HG03439 (cell line): Measurements from ENCODE around the gene PLA1A.
"Not testable (repeated sequence)": the region's sequence is repeated elsewhere in the genome, so short reads cannot be mapped to it uniquely, and the experiment has no call there.

Experiments used
- ATAC-seq: cut with Tn5 transposase; IDR thresholded peaks from one replicate; pipeline ENCODE4 v1.9.1; 2021; ENCODE audit warnings: mild to moderate bottlenecking, moderate library complexity; ENCODE audit not compliant: unreplicated experiment

The PLA1A gene

GRCh38 chr3:119575507-119575906, 22.2 kb upstream of the PLA1A start:
- ATAC-seq = no peak

DNA sequence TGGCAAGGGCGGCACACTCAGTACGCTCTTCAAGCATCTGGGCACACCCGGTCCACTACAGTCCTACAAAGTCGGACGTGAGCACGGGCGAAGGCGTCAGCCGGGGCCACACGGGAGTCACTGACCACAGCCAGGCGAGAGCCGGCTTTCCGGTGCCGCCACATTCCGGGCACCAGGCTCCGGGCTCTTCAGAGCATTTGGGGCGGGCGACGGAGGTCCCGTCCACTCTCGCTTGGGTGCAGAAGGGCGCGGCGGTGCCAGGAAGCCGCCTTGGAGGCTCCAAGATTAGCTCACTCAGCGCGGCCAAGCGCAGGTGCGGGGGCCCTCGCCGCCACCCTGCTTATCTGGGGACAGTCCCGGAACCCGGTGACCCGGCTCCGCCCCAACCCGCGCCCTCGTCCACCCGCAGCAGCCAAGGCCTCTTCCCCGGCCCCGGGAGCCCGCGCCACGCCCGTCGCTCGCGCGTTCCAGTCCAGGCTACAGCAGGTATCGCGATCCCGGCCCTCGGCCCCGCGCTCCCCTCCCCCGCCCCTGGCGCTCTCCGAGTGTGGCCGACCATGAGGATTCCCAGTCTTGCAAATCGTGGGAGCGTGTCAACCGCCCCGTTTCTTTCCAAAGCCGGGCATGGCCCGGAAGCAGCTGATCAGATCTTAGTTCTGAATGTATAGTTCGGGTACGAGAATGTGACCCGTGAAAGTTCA, 18.2 kb upstream of the PLA1A start, which contains the start of gene ADPRH:
Gene ADPRH (plus strand): TSS at position 127 of the 701 bp plus-strand sequence. CDS start 2,678 bp downstream, outside the sequence.
- ATAC-seq = peak; percentile 61

GRCh38 chr3:119580067-119580760, 17.5 kb upstream of the PLA1A start:
- ATAC-seq = peak; percentile 47

DNA sequence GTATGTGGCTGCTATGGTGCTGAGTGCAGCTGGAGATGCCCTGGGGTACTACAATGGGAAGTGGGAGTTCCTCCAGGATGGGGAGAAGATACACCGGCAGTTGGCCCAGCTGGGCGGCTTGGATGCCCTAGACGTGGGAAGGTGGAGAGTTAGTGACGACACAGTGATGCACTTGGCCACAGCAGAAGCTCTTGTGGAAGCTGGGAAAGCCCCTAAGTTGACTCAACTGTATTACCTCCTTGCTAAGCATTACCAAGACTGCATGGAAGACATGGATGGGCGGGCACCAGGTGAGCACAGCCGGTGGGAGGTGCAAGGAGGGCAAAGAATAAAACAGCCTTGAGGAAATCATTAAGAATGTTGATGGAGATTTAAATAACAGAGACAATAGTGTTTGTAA, 15.5 kb upstream of the PLA1A start:
- peak; percentile 45 for ATAC-seq

DNA sequence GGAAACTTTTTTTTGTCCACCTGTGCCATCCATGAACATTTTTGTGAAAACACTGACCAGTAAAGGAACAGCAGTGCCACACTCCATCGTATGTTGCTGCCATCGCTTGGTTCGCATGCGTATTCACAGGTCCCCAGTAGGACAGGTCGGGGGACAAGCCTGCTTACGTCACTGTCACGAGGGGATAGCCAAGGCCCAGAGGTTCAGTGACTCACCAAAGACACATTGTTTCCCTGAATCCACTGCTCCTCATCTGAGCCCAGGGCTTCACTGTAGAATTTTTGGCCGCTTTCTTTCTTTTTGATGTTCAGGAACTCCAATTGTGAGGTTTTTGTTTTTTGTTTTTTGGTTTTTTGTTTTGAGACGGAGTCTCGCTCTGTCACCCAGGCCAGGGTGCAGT, 12.5 kb upstream of the PLA1A start:
- no peak for ATAC-seq

- ATAC-seq = no peak
Observed at GRCh38 chr3:119585856-119586570, 11.7 kb upstream of the PLA1A start.

- no peak for ATAC-seq
Observed at GRCh38 chr3:119586733-119587172, 10.9 kb upstream of the PLA1A start.

DNA sequence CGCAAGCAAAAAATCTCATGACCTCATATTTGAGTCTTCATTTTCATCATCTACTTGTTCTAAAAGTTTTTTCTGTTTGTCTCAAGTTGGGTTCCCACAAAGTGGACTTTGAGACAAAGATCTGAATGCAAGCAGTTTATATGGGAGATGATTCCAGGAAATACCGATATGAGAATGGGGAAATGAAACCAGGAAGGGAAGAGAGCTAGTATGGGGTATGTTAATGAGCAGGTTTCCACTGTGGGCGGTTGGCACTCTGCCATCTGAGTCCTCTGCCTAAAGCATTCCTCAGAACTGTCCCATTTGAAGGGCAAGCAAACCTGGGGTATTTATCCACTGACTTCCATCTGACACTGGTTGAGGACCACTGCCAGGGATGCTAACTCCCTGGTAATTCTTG, 9.6 kb upstream of the PLA1A start:
- ATAC-seq = no peak

DNA sequence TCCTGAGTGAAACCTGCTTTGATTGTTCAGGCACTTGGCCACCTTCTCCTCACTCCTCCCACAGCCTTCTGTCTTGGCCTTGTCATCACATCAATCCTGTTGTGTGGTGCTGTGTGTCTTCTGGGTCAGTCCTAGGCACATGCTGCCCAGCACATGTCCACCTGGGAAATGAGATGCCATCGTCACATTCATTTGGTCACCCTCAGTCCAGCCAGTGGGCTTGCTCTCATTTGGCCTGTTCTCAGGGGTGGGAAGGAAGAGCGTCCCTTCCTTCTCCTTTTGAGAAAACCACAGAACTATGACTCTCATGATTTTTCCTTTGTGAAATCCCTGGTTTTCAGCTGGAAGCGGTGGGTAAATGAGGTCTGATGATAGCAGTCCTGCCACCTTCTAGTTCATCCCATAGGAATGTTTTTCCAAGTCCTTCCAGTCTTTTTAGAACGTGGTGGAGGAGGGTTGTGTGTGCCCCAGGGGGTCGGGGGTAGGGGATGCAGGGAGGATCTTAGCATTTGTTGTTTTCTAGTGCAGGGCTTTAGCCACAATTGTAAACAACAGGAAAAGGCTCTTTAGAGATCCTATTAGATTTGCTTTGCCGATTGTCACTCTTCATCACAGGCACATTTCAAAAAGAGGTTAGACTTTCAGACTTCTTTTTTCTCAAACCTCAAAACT, 8.4 kb upstream of the PLA1A start:
- no peak for ATAC-seq

GRCh38 chr3:119590706-119591105, 7.0 kb upstream of the PLA1A start:
- ATAC-seq = no peak

- ATAC-seq = no peak
Observed at GRCh38 chr3:119592861-119593260, 4.8 kb upstream of the PLA1A start.

DNA sequence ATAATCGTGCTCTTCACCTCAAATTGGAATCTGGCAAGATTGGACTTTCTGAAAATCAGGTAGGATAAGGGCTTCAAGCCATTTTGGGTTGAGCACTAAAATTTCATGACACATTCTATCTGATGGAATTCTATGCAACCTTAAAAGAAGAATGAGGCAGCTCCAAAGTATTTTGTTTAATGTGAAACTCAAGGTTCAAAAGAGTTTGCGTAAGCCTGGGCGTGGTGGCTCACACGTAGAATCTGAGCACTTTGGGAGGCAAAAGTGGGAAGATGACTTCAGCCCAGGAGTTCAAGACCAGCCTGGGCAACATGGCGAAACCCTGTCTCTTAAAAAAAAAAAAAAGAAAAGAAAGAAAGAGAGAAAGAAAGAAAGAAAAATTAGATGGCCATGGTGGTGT, 3.6 kb upstream of the PLA1A start:
- ATAC-seq = no peak

GRCh38 chr3:119594929-119595328, 2.8 kb upstream of the PLA1A start:
- ATAC-seq = not testable (repeated sequence)

DNA sequence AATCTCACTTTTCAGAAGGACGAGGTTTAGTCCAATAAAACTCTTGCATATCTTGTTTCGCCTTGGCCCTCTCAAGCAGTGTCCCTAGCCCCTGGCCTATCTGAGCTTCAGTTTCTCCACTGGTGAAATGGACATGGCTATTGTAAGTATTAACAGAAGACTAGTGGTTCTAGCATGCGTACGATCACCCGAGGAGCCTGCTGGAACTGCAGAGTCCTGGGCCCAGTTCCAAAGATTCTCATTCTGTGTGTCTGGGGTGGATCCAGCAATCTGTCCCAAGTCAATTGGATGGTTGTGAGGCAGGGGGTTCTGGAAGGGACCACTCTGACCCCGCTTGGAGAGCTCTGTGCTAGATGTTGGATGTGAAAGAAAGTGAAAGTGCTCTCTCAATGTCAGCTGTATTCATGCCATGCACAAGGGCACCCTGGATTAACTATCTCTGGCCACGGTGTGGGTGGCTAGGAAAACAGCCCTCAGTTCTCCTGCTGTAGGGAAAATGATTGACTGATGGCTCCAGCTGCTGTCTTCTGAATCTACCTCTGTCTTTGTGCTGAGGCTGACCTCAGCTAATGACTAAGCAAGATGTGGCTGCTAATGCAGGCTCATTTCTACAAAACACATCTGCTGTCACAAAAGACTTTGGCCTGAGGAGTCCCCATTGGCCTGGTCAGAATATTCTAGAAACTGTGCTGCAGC, 1.9 kb upstream of the PLA1A start:
- ATAC-seq = no peak

GRCh38 chr3:119596398-119596797, 1.3 kb upstream of the PLA1A start:
- ATAC-seq = no peak

DNA sequence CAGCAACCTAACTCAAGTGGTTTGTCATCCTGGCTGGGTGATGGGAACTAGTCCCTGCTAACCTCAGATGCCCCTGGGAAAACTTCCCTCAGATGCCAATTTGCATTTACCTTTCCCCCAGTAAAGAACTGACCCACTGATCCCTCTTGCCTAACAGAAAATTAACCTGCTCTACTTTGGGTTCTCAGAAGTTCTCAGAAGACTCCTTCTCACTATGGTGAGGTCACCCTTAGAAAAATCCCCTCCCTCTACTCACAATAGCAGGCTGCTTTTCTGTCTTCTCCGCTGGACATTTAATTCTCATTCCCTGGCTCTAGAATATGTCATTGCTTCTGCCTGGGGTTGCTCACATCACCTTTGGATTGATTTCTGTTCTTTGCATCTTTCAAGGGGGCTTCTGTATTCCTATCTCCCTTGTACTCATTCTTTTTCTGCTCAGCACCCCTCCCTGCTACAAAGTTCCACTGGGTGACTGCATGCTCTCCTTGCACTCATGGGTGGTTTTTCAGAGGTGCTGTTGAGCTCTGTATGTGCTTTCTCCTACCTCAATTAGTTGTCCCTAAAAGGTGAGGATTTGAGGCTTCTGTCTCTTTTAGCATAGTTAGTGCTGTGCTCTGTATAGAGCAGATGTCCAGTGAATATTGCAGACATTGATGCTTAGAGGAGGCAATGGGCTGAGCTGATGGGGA, 869 bp downstream of the PLA1A start:
- peak; percentile 40 for ATAC-seq

DNA sequence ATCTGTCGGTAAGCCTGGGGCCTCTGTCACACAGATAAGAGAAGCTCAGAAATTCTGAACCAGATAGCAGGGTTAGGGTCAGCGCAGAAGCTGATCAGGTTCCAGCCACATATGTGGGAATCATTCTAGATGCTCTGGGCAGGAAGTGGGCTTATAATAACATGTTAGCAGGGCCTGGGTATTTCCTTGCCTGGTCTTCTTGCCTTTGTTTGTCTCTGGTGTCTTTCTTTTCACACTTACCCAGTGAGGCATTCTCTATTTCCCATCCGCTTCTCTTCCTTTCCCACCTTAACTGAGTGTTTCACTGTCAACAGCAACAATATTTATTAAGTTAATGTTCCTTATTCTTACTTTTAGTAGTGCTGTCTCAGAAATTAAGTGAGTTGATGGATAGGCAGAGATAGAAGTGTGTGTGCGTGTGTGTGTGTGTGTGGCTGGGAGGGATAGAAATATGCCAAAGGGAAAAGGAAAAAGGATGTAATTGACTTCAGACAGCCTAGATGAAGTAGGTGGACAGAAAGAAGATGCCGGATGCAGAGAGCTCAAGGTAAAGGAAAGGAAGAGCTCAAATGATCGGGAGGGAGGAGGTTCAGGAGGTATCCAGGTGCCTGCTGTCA, 2.0 kb downstream of the PLA1A start:
- ATAC-seq = no peak

DNA sequence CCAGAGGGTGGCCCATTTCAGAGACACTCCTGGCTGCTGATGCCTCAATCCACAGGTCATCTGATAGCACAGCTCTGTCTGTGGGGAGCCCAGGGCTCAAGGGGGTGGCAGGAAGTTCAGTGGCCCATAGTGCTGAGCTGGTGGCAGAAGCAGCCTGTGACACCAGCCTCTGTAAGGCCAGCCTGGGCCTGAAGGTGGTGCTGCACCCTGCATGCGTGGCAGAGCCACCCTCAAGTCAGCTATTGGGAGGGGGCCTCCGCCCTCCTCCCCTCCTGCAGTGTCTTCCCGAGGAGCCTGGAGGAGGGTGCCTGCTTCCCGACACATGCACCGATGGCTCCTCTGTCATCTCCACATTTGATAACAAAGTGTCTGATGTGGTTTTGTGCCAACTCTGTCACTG, 3.0 kb downstream of the PLA1A start:
- ATAC-seq = peak; percentile 62

DNA sequence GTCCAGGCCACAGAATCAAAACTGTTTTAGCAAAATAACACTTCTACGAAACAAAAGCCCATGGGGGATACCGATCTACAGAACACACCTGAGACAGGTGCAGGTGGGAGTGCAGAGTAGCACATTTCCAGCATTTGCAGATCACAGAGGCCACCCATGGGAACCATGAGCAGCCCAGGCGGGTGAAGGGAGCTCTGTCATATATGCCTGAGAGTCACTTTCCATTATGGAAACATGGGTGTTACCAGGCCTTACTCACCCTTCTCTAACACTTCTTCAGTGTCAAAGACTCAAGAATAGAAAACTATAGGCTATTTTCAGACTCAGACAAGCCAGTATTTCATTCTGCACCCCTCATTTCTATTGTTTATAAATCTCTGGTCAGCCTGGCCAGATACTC, 3.5 kb downstream of the PLA1A start:
- ATAC-seq = peak; percentile 12

DNA sequence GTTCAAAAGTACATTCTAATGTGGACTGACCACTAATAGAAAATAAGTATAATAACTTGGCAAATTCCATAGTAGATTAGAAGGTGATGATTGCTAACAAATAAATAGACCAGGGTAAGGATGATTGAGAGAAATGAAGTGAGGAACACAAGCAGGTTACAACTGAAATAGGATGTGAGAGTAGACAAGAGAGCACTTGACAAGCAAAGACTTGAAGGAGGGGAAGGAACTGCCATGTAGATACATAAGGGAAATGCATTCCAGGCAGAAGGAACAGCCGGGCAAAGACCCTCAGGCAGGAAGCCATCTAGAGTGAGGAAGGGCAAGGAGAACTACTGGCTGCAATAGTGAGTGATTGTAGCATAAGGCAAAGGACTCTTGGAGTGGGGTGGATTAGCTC, 5.0 kb downstream of the PLA1A start:
- ATAC-seq = no peak
